ENCODE results near the gene ZBTB11.
"Not testable (repeated sequence)": the region's sequence is repeated elsewhere in the genome, so short reads cannot be mapped to it uniquely, and the experiment has no call there.

The ZBTB11 gene

DNA sequence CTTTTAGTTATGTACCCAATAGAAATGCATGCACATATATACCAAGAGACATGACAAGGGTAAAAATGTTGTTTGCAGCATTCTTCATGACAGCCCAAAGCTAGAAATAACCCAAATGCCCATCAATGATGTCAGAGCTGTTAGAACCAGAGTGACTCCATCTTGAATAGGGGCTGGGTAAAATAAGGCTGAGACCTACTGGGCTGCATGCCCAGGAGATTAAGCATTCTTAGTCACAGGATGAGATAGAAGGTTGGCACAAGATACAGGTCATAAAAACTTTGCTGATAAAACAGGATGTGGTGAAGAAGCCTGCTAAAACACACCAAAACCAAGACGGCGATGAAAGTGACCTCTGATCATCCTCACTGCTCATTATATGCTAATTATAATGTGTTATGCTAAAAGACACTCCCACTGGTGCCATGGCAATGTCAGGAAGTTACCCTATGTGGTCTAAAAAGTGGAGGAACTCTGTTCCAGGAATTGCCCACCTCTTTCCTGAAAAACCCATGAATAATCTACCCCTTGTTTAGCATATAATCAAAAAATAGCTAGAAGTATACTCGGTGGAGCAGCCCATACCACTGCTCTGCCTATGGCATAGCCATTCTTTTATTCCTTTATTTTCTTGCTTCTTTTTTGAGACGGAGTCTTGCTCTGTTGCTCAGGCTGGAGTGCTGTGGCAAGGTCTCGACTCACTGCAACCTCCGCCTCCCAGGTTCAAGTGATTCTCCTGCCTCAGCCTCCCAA, 32.9 kb downstream of the ZBTB11 start:
- DNase-seq (ENCODE audit: low read depth in 4 of 4, low spot score in 1 of 4), result peak in 2 of 4 experiments; percentile 1 to 9

GRCh38 chr3:101643009-101643844, 33.7 kb downstream of the ZBTB11 start:
- DNase-seq (ENCODE audit: low read depth in 4 of 4, low spot score in 1 of 4), result no peak

DNA sequence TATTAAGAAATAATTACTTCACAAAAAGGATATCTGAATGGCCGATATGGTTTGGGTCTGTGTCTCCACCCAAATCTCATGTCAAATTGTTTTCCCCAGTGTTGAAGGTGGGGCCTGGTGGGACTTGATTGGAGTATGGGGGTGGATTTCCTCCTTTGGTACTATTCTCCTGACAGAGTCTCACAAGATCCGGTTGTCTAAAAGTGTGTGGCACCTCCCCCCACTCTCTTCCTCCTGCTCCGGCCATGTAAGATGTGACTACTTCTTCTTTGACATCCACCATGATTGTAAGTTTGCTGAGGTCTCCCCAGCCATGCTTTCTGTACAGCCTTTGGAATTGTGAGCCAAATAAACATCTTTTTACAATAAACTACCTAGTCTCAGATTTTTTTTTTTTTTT, 34.5 kb downstream of the ZBTB11 start:
- DNase-seq (ENCODE audit: low read depth in 4 of 4, low spot score in 1 of 4), result no peak

GRCh38 chr3:101641397-101642115, 35.4 kb downstream of the ZBTB11 start:
- DNase-seq (ENCODE audit: low read depth in 4 of 4, low spot score in 1 of 4), result not testable (repeated sequence)

DNA sequence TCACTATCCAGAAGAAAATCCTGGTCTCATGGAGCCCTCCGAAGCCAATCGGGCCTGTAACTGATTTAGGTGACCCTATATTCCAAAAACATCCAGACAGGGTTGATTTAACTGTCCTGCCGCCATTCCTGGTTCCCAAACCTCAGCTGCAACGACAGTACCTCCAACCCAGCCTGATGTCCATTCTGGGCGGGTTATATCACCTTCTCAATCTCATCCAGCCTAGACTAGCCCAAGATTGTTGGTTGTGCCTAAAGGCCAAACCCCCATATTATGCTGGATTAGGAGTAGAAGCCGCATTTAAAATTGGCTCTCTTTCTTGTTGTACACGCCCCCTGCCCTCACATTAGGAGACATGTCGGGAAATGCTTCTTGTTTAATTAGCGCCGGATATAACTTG, 36.7 kb downstream of the ZBTB11 start:
- no peak for DNase-seq (ENCODE audit: low read depth in 4 of 4, low spot score in 1 of 4)

GRCh38 chr3:101639280-101639963, 37.5 kb downstream of the ZBTB11 start:
- DNase-seq (ENCODE audit: low read depth in 4 of 4, low spot score in 1 of 4), result no peak

DNA sequence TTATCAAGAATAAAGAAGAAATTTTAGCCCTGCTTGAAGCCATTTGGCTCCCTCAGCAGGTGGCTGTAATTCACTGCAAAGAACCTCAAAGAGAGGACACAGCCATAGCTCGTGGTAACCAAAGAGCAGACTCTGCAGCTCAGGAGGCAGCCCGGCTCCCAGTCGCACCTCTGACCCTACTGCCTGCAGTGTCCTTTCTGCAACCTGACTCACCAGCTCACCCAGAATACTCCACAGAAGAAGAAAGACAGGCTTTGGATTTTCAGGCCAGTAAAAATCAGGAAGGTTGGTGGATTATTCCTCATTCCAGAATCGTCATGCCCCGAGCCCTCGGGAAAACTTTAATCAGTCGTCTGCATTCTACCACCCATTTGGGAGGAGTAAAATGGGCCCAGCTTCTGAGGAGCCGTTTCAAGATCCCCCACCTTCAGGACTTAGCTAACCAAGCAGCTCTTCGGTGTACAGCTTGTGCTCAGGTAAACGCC, 38.6 kb downstream of the ZBTB11 start:
- no peak for DNase-seq (ENCODE audit: low read depth in 4 of 4, low spot score in 1 of 4)

- DNase-seq (ENCODE audit: low read depth in 4 of 4, low spot score in 1 of 4), result no peak
Measured at GRCh38 chr3:101637451-101637850, 39.5 kb downstream of the ZBTB11 start.

GRCh38 chr3:101635954-101636798, 40.8 kb downstream of the ZBTB11 start:
- peak; percentile 45 to 59 (median 52) for DNase-seq (ENCODE audit: low read depth in 4 of 4, low spot score in 1 of 4)

DNA sequence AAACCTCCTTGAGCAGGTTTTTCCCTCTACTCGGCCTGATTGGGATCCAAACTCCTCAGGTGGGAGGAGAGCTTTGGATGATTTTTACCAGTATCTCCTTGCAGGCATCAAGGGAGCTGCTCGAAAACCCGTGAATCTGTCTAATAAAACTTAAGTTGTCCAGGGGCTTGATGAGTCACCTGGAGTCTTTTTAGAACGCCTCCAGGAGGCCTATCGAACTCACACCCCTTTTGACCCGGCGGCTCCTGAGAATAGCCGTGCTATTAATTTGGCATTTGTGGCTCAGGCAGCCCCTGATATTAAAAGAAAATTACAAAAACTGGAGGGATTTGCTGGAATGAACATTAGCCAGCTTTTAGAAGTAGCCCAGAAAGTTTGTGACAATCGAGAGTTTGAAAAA, 41.6 kb downstream of the ZBTB11 start:
- DNase-seq (ENCODE audit: low read depth in 4 of 4, low spot score in 1 of 4), result no peak

GRCh38 chr3:101634591-101635196, 42.2 kb downstream of the ZBTB11 start:
- DNase-seq (ENCODE audit: low read depth in 4 of 4, low spot score in 1 of 4), result no peak

- DNase-seq (ENCODE audit: low read depth in 4 of 4, low spot score in 1 of 4), result no peak
Measured at GRCh38 chr3:101633186-101633585, 43.7 kb downstream of the ZBTB11 start.

- DNase-seq (ENCODE audit: low read depth in 4 of 4, low spot score in 1 of 4), result no peak
Measured at GRCh38 chr3:101632586-101632985, 44.3 kb downstream of the ZBTB11 start.

GRCh38 chr3:101631959-101632358, 45.0 kb downstream of the ZBTB11 start:
- not testable (repeated sequence) for DNase-seq (ENCODE audit: low read depth in 4 of 4, low spot score in 1 of 4)

GRCh38 chr3:101631098-101631796, 45.7 kb downstream of the ZBTB11 start:
- DNase-seq (ENCODE audit: low read depth in 4 of 4, low spot score in 1 of 4), result no peak

GRCh38 chr3:101629219-101629618, 47.7 kb downstream of the ZBTB11 start:
- no peak for DNase-seq (ENCODE audit: low read depth in 4 of 4, low spot score in 1 of 4)

GRCh38 chr3:101625879-101626278, 51.1 kb downstream of the ZBTB11 start:
- no peak for DNase-seq (ENCODE audit: low read depth in 4 of 4, low spot score in 1 of 4)

DNA sequence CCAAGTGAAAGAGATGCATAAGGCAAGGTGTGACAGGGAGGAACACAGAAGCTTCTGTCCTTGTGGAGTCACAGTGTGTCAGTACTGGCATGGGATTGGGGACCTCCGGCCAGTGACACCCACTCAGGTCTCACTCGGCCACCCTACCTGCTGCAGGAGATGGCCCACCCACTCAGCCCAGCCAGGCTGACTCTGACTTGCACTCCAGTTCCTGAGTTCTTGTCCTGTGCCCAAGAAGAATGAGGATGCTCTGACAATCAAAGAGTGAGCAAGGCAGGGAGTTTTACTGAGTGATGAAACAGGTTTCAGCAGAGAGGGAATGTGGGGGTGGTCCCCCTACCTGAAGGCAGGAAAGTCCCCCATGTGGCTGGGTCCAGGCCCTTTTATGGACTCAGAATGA, 52.1 kb downstream of the ZBTB11 start:
- no peak for DNase-seq (ENCODE audit: low read depth in 4 of 4, low spot score in 1 of 4)

DNA sequence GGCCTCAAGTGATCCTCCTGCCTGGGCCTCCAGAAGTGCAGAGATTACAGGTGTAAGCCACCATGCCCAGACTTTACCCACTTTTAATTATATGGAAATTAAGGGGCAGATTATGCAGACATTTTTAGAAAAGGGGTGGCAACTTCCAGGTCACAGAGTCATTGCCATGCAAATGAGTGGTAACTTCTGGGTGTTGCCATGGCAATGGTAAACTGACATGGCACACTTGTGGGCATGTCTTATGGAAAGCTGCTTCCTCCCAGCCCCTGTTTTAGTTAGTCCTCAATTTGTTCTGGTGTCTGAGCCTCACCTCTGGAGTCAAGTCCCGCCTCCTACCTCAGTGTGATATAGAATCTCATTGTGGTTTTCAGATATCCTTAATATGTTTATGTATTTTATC, 53.3 kb downstream of the ZBTB11 start:
- no peak for DNase-seq (ENCODE audit: low read depth in 4 of 4, low spot score in 1 of 4)
